ENCODE data around the gene PNN.
"Not testable (repeated sequence)": the region's sequence is repeated elsewhere in the genome, so short reads cannot be mapped to it uniquely, and the experiment has no call there.

Gene PNN

GRCh38 chr14:39230416-39231035 is 55.5 kb downstream of the PNN start:
- DNase-seq = no peak

- not testable (repeated sequence) for DNase-seq
Observed at GRCh38 chr14:39231751-39232553, 56.9 kb downstream of the PNN start.

Measured in activated CD8-positive, alpha-beta memory T cell treated with anti-CD3 and anti-CD28 coated beads for 24 hours (primary cell).